HepG2 (cell line): Measurements from ENCODE around the gene TIMELESS. TPM values are rescaled to one million over a fixed set of nuclear protein-coding genes. Genes with fewer than 3 reads are reported as not detected.

ENCODE experiments used
- FOXK2 ChIP-seq: fragments of 450-650 bp; IDR thresholded peaks from 2 replicates; pipeline ENCODE4 v1.6.1; 2016
- HNRNPH1 ChIP-seq: fragments of 200-400 bp; formaldehyde crosslinking; optimal IDR thresholded peaks from 2 replicates; pipeline ENCODE3; 2017; ENCODE audit warnings: mild to moderate bottlenecking, low read depth, low read length
- MED8 ChIP-seq: sonication (generic); formaldehyde crosslinking; IDR thresholded peaks from 2 replicates; pipeline ENCODE4 v1.8.1; 2023; ENCODE audit warnings: mild to moderate bottlenecking, missing genetic modification reagents; ENCODE audit not compliant: insufficient replicate concordance
- NR1H2 ChIP-seq: sonication (generic); formaldehyde crosslinking; IDR thresholded peaks from 2 replicates; pipeline ENCODE4 v1.8.1; 2022; ENCODE audit warnings: low read depth, missing genetic modification reagents, borderline replicate concordance
- ZNF138 ChIP-seq: sonication (generic); formaldehyde crosslinking; IDR thresholded peaks from 2 replicates; pipeline ENCODE4 v1.5.0; 2020; ENCODE audit warnings: mild to moderate bottlenecking, low read depth, missing genetic modification reagents
- ZNF253 ChIP-seq: sonication (generic); formaldehyde crosslinking; IDR thresholded peaks from 2 replicates; pipeline ENCODE4 v1.8.0; 2022; ENCODE audit warnings: mild to moderate bottlenecking, missing genetic modification reagents, borderline replicate concordance
- ZNF484 ChIP-seq: sonication (generic); formaldehyde crosslinking; IDR thresholded peaks from 2 replicates; pipeline ENCODE4 v1.5.1; 2020; ENCODE audit warnings: mild to moderate bottlenecking, low read depth, missing genetic modification reagents, borderline replicate concordance
- polyA plus RNA-seq, 8 experiments: library from polyadenylated mRNA; depleted of rRNA in 3 of 8; stranded (reverse) in 7 of 8; unstranded in 1 of 8; fragments of >200 nt; fragmentation: Illumina TruSeq in 4 of 8; extraction: Trizol in 4 of 8; gene quantifications; 2 replicates each; pipeline versions ENCODE4 v1.2.1 to v1.2.3, GENCODE V29; 2011 to 2016; ENCODE audit warnings: low read depth in 4 of 8, missing spikeins in 1 of 8, mixed read lengths in 1 of 8; ENCODE audit not compliant: insufficient read depth in 1 of 8
- total RNA-seq, 5 experiments: library from RNA; depleted of rRNA; stranded (reverse); fragments of >200 nt; fragmentation: Illumina TruSeq; extraction: Trizol; gene quantifications; 2 replicates each; pipeline ENCODE4 v1.2.3, GENCODE V29; 2016; ENCODE audit warnings: low read depth in 1 of 5
- TF ChIP-seq, protein P1 (sequence below): sonication (generic); formaldehyde crosslinking; IDR thresholded peaks from one replicate; pipeline ENCODE4 v1.5.1; 2020; ENCODE audit warnings: mild to moderate bottlenecking, missing genetic modification reagents; ENCODE audit errors: not compliant biosample characterization
- TF ChIP-seq, protein P2 (sequence below): sonication (generic); formaldehyde crosslinking; IDR thresholded peaks from 2 replicates; pipeline ENCODE4 v1.4.0; 2020; ENCODE audit warnings: mild to moderate bottlenecking, missing genetic modification reagents
- TF ChIP-seq, protein P3 (sequence below): sonication (generic); formaldehyde crosslinking; IDR thresholded peaks from 2 replicates; pipeline ENCODE4 v1.4.0; 2020; ENCODE audit warnings: mild to moderate bottlenecking, missing genetic modification reagents
- TF ChIP-seq, protein P4 (sequence below): sonication (generic); formaldehyde crosslinking; IDR thresholded peaks from 2 replicates; pipeline ENCODE4 v1.9.0; 2022; ENCODE audit warnings: missing genetic modification reagents, mild to moderate bottlenecking, borderline replicate concordance
- TF ChIP-seq, protein P5 (sequence below): sonication (generic); formaldehyde crosslinking; IDR thresholded peaks from 2 replicates; pipeline ENCODE4 v1.4.0; 2020; ENCODE audit warnings: missing genetic modification reagents

The TIMELESS gene
- total and polyA plus RNA-seq, 2 of the 13 experiments (the other 11 are each of a cell fraction or from before 2014, with no cell fraction given) = 4.0 to 20.3 TPM

DNA sequence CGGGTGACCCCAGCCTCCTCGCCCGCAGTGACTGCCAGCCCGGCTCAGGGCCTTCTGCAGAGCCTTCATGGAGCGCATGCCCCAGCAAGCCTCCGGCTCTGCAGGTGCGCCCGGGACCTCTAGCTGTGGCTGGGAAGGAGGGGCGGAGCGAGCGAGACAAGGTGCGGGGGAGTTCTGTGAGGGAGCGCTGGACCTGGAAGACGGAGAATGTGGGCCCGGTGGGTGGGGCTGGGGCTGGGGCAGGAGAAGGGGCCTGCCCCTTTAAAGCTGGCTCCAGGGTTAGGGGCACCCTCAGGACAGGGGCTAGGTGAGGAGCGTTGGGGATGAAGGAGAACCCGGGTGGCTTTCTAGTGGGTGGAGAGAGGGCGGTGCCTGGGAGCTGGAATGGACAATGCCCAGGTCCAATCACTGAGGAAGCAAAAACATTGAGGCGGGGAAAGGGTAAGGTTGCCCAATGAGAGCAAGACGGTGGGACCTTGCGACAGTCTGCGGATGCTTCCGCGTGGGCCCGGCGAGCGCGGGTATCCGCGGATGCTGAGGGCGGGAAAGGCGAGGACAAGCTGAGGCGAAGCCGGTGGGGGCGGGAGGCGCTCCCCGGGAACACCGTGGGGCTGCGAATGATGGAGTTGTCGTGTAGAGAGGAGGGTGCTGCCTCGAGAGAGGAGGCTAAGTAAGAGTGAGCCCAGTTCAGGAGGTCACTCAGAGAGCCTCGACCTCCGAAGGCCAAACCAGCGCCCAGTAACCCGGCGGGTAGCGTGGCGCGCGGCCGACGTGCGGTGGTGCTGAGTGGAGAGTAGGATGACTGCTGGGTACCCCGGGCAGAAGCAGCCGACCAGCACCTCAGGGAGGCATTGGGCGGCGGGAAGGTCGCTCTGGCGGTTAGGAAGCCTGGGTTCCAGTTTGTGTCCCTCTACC is 39.1 kb upstream of the TIMELESS start, which contains the start of gene GLS2 (continued):
- 0 out of 2 replicates have a peak, but pooled peaks have one; percentile 88 for TF ChIP-seq ZNF253 (CRISPR knock-in tag)
- TF ChIP-seq, protein P1, sequence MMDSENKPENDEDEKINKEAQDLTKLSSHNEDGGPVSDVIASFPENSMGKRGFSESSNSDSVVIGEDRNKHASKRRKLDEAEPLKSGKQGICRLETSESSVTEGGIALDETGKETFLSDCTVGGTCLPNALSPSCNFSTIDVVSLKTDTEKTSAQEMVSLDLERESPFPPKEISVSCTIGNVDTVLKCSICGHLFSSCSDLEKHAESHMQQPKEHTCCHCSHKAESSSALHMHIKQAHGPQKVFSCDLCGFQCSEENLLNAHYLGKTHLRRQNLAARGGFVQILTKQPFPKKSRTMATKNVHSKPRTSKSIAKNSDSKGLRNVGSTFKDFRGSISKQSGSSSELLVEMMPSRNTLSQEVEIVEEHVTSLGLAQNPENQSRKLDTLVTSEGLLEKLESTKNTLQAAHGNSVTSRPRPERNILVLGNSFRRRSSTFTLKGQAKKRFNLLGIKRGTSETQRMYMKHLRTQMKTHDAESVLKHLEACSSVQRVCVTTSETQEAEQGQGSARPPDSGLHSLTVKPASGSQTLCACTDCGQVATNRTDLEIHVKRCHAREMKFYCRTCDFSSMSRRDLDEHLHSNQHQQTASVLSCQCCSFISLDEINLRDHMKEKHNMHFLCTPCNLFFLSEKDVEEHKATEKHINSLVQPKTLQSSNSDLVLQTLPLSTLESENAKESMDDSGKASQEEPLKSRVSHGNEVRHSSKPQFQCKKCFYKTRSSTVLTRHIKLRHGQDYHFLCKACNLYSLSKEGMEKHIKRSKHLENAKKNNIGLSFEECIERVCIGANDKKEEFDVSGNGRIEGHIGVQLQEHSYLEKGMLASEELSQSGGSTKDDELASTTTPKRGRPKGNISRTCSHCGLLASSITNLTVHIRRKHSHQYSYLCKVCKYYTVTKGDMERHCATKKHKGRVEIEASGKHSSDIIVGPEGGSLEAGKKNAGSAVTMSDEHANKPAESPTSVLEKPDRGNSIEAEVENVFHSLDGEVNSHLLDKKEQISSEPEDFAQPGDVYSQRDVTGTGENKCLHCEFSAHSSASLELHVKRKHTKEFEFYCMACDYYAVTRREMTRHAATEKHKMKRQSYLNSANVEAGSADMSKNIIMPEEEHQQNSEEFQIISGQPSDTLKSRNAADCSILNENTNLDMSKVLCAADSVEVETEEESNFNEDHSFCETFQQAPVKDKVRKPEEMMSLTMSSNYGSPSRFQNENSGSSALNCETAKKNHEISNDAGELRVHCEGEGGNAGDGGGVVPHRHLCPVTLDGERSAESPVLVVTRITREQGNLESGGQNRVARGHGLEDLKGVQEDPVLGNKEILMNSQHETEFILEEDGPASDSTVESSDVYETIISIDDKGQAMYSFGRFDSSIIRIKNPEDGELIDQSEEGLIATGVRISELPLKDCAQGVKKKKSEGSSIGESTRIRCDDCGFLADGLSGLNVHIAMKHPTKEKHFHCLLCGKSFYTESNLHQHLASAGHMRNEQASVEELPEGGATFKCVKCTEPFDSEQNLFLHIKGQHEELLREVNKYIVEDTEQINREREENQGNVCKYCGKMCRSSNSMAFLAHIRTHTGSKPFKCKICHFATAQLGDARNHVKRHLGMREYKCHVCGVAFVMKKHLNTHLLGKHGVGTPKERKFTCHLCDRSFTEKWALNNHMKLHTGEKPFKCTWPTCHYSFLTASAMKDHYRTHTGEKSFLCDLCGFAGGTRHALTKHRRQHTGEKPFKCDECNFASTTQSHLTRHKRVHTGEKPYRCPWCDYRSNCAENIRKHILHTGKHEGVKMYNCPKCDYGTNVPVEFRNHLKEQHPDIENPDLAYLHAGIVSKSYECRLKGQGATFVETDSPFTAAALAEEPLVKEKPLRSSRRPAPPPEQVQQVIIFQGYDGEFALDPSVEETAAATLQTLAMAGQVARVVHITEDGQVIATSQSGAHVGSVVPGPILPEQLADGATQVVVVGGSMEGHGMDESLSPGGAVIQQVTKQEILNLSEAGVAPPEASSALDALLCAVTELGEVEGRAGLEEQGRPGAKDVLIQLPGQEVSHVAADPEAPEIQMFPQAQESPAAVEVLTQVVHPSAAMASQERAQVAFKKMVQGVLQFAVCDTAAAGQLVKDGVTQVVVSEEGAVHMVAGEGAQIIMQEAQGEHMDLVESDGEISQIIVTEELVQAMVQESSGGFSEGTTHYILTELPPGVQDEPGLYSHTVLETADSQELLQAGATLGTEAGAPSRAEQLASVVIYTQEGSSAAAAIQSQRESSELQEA = no peak
- TF ChIP-seq, protein P2, sequence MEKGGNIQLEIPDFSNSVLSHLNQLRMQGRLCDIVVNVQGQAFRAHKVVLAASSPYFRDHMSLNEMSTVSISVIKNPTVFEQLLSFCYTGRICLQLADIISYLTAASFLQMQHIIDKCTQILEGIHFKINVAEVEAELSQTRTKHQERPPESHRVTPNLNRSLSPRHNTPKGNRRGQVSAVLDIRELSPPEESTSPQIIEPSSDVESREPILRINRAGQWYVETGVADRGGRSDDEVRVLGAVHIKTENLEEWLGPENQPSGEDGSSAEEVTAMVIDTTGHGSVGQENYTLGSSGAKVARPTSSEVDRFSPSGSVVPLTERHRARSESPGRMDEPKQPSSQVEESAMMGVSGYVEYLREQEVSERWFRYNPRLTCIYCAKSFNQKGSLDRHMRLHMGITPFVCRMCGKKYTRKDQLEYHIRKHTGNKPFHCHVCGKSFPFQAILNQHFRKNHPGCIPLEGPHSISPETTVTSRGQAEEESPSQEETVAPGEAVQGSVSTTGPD (CRISPR knock-in tag) = no peak
- no peak for TF ChIP-seq FOXK2
- TF ChIP-seq HNRNPH1 = no peak
- TF ChIP-seq, protein P3, sequence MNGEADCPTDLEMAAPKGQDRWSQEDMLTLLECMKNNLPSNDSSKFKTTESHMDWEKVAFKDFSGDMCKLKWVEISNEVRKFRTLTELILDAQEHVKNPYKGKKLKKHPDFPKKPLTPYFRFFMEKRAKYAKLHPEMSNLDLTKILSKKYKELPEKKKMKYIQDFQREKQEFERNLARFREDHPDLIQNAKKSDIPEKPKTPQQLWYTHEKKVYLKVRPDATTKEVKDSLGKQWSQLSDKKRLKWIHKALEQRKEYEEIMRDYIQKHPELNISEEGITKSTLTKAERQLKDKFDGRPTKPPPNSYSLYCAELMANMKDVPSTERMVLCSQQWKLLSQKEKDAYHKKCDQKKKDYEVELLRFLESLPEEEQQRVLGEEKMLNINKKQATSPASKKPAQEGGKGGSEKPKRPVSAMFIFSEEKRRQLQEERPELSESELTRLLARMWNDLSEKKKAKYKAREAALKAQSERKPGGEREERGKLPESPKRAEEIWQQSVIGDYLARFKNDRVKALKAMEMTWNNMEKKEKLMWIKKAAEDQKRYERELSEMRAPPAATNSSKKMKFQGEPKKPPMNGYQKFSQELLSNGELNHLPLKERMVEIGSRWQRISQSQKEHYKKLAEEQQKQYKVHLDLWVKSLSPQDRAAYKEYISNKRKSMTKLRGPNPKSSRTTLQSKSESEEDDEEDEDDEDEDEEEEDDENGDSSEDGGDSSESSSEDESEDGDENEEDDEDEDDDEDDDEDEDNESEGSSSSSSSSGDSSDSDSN (CRISPR knock-in tag) = peak; percentile 64
- no peak for TF ChIP-seq ZNF484 (CRISPR knock-in tag)
- TF ChIP-seq MED8 (CRISPR knock-in tag) = peak; percentile 23
- no peak for TF ChIP-seq ZNF138 (CRISPR knock-in tag)
- TF ChIP-seq, protein P4, sequence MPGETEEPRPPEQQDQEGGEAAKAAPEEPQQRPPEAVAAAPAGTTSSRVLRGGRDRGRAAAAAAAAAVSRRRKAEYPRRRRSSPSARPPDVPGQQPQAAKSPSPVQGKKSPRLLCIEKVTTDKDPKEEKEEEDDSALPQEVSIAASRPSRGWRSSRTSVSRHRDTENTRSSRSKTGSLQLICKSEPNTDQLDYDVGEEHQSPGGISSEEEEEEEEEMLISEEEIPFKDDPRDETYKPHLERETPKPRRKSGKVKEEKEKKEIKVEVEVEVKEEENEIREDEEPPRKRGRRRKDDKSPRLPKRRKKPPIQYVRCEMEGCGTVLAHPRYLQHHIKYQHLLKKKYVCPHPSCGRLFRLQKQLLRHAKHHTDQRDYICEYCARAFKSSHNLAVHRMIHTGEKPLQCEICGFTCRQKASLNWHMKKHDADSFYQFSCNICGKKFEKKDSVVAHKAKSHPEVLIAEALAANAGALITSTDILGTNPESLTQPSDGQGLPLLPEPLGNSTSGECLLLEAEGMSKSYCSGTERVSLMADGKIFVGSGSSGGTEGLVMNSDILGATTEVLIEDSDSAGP (CRISPR knock-in tag) = peak; percentile 89; the same call in 1 of the 2 replicates
- peak; percentile 93 for TF ChIP-seq NR1H2 (CRISPR knock-in tag)
- TF ChIP-seq, protein P5, sequence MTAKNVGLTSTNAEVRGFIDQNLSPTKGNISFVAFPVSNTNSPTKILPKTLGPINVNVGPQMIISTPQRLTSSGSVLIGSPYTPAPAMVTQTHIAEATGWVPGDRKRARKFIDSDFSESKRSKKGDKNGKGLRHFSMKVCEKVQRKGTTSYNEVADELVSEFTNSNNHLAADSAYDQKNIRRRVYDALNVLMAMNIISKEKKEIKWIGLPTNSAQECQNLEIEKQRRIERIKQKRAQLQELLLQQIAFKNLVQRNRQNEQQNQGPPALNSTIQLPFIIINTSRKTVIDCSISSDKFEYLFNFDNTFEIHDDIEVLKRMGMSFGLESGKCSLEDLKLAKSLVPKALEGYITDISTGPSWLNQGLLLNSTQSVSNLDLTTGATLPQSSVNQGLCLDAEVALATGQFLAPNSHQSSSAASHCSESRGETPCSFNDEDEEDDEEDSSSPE = peak; percentile 98
